T47D (cell line): ENCODE measurements around the gene ADAMTS18.

Source experiments
- DNase-seq, 2 experiments: peaks; one replicate each; pipeline versions ENCODE4 v3.0.0 to v3.0.0-alpha.2; 2011 to 2012; ENCODE audit warnings: low read depth in 1 of 2, low spot score in 1 of 2
- JUND ChIP-seq: IDR thresholded peaks from 2 replicates; pipeline ENCODE4 v1.6.1; 2012; ENCODE audit warnings: low read depth
- in situ Hi-C: cut with HindIII; loops from 2 replicates; pipeline ENCODE4 v1.10.0; 2016; ENCODE audit warnings: low sequenced_read_pairs, low pct_unique_long_range_greater_than_20kb

ADAMTS18 gene

GRCh38 chr16:77364770-77365169 lies 70.1 kb downstream of the ADAMTS18 start:
- TF ChIP-seq JUND, result no peak
- no peak for DNase-seq
- in situ Hi-C loops, result no loop called here

GRCh38 chr16:77359065-77359502 lies 75.8 kb downstream of the ADAMTS18 start:
- no peak for DNase-seq
- in situ Hi-C loops, result no loop called here
- TF ChIP-seq JUND, result no peak

GRCh38 chr16:77353587-77354263 lies 81.1 kb downstream of the ADAMTS18 start:
- no peak for TF ChIP-seq JUND
- DNase-seq, result no peak
- in situ Hi-C loops, result no loop called here

GRCh38 chr16:77344341-77344740 lies 90.5 kb downstream of the ADAMTS18 start:
- no peak for DNase-seq
- in situ Hi-C loops, result no loop called here
- no peak for TF ChIP-seq JUND

GRCh38 chr16:77336637-77337036 lies 98.2 kb downstream of the ADAMTS18 start:
- no peak for TF ChIP-seq JUND
- in situ Hi-C loops, result no loop called here
- DNase-seq, result no peak

GRCh38 chr16:77335652-77336234 lies 99.1 kb downstream of the ADAMTS18 start:
- TF ChIP-seq JUND, result no peak
- peak in 1 of 2 experiments; percentile 17 for DNase-seq
- in situ Hi-C loops, result no loop called here

GRCh38 chr16:77332792-77333191 lies 102.0 kb downstream of the ADAMTS18 start:
- in situ Hi-C loops, result no loop called here
- no peak for TF ChIP-seq JUND
- no peak for DNase-seq

- no peak for TF ChIP-seq JUND
- no peak for DNase-seq
- in situ Hi-C loops, result no loop called here
These were observed 102.8 kb downstream of the ADAMTS18 start for GRCh38 chr16:77331802-77332586.

GRCh38 chr16:77331043-77331442 lies 103.8 kb downstream of the ADAMTS18 start:
- no peak for DNase-seq
- no peak for TF ChIP-seq JUND
- in situ Hi-C loops, result no loop called here

GRCh38 chr16:77330332-77331042 lies 104.3 kb downstream of the ADAMTS18 start:
- in situ Hi-C loops, result no loop called here
- no peak for TF ChIP-seq JUND
- DNase-seq, result no peak

GRCh38 chr16:77328768-77329167 lies 106.1 kb downstream of the ADAMTS18 start:
- in situ Hi-C loops, result no loop called here
- DNase-seq, result no peak
- TF ChIP-seq JUND, result no peak

GRCh38 chr16:77328274-77328673 lies 106.6 kb downstream of the ADAMTS18 start:
- in situ Hi-C loops, result no loop called here
- no peak for DNase-seq
- TF ChIP-seq JUND, result no peak
